Measurements from ENCODE around the gene RELA. TPM values are rescaled to one million over a fixed set of nuclear protein-coding genes. Genes with fewer than 3 reads are reported as not detected.

Gene RELA
- polyA plus RNA-seq, 1 experiment, result 46.2 TPM

DNA sequence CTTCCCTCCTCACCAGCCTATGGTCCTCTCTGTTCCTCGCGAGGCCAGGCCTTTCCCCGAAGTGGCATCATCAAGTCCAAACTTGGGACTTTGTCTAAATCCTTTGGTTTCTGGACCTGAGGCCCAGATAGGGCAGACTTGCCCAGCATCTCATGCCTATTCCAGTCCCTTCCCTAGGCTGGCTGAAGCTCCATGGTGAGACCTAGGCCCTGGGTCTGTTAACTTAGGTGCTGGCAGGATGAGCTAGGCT is 11.5 kb downstream of the RELA start:
- CTCF ChIA-PET, result interaction anchor here (1.0 kb wide), 2 partner anchors 12 to 63 kb away, joined by 4 read pairs; no protein-coding TSS in a partner anchor
- TF ChIP-seq, protein P1, sequence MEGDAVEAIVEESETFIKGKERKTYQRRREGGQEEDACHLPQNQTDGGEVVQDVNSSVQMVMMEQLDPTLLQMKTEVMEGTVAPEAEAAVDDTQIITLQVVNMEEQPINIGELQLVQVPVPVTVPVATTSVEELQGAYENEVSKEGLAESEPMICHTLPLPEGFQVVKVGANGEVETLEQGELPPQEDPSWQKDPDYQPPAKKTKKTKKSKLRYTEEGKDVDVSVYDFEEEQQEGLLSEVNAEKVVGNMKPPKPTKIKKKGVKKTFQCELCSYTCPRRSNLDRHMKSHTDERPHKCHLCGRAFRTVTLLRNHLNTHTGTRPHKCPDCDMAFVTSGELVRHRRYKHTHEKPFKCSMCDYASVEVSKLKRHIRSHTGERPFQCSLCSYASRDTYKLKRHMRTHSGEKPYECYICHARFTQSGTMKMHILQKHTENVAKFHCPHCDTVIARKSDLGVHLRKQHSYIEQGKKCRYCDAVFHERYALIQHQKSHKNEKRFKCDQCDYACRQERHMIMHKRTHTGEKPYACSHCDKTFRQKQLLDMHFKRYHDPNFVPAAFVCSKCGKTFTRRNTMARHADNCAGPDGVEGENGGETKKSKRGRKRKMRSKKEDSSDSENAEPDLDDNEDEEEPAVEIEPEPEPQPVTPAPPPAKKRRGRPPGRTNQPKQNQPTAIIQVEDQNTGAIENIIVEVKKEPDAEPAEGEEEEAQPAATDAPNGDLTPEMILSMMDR (IDR thresholded peaks at IDR 0.05; ENCODE audit: insufficient read depth, low read depth, low read length), result no peak
- no peak overlapping the region for H3K4me3 ChIP-seq (ENCODE audit: low read depth, low read length)
- POLR2A ChIA-PET, result no interaction called here
- DNase-seq (ENCODE audit: low read depth), result no peak
- H3K27me3 ChIP-seq (ENCODE audit: control insufficient read depth, insufficient read depth, low read length), result no peaks in the 10 kb centered on the region
- peaks cover 35% of the 10 kb centered on the region for H3K36me3 ChIP-seq (ENCODE audit: control insufficient read depth, insufficient read depth, low read length)

DNA sequence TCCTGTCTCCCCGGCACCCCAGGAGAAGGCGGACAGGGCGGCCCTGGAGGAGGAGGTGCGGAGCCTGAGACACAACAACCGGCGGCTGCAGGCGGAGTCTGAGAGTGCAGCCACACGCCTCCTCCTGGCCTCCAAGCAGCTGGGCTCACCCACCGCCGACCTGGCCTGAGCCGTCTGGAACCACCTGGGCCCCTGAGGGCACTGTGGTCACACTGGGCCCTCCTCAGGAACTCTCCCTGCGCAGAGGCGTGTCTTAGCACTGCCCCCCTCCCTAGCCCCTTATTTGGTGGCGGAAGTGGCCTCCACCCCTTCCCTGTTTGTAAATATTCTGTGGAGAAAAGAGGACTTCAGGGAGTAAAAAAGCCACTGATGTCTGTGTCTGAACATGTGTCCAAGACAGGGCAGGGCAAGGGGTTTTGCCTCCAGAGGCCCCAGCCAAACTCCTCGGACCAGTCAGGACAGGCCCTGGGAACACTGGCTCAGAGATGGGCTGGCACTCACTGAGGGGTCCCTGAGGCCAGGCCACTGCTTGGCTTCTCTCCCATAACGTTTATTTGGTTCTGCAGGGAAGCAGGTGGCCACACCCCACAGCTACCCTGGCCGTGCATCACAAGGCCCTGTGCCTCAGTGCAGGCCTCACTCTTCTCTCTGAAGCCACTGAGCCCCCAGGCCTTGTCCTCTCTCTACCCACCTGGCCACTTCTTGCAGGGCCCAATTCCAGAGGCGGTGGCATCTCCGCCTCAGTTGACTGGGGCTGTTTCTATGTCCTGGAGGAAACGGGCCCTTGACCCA is 12.0 kb downstream of the RELA start:
- ChIA-PET CTCF (interaction anchor here (0.8 kb wide), 1 partner anchor 13 kb away, joined by 5 read pairs; the partner anchor contains the start of gene SIPA1), POLR2A (no interaction called here)
- Histone ChIP-seq H3K36me3 (ENCODE audit: control insufficient read depth, insufficient read depth, low read length) (peaks cover 32% of the 10 kb centered on the region), H3K4me3 (ENCODE audit: low read depth, low read length) (no peak overlapping the region), H3K27me3 (ENCODE audit: control insufficient read depth, insufficient read depth, low read length) (no peaks in the 10 kb centered on the region)
- TF ChIP-seq, protein P1 (IDR thresholded peaks at IDR 0.05; ENCODE audit: insufficient read depth, low read depth, low read length), result no peak
- DNase-seq (ENCODE audit: low read depth), result no peak

DNA sequence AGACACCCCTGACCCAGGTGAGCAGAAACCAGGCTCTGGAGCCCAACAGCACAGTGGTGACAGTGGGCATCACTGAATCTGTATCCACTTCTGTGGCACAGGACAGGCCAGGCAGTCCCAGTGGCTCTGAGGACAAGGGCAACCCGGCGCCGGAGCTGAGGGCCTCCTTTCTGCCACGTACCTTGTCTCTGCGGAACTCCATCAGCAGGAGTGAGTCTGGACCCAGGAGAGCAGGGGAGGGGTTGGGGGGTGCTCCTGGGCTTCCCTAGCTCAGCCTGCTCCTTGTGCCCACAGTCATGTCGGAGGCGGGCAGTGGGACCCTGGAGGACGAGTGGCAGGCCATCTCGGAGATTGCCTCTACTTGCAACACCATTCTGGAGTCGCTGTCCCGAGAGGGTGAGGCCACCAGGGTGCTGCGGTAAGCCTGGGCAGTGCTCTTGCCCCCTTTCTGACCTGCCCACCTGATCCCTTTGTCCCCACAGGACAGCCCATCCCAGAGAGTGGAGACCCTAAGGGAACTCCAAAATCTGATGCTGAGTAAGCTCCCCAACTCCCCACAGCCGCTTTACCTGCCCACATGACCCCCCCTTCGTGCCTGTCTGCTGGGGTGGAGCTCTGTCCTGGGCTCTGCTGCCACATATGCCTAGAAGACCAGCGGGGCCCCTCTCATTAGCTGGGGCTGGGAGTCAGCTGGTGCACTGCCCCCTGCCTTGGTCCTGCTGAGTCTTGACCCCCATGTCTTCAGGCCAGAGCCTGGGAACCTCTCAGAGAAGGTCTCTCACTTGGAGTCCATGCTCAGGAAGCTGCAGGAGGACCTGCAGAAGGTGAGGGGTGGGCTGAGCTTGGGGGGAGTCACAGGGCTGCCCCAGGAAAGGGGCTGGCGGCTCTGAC is 12.8 kb downstream of the RELA start:
- no peaks in the 10 kb centered on the region for H3K27me3 ChIP-seq (ENCODE audit: control insufficient read depth, insufficient read depth, low read length)
- ChIA-PET CTCF (interaction anchor here (0.8 to 0.9 kb wide), 2 partner anchors 12 to 130 kb away, joined by 3 to 5 read pairs; partner anchors contain the start of gene SIPA1), POLR2A (interaction anchor here (0.6 kb wide), 1 partner anchor 469 kb away, joined by 10 read pairs; no protein-coding TSS in a partner anchor)
- peaks cover 25% of the 10 kb centered on the region for H3K36me3 ChIP-seq (ENCODE audit: control insufficient read depth, insufficient read depth, low read length)
- TF ChIP-seq, protein P1 (IDR thresholded peaks at IDR 0.05; ENCODE audit: insufficient read depth, low read depth, low read length), result no peak
- no peak overlapping the region for H3K4me3 ChIP-seq (ENCODE audit: low read depth, low read length)
- no peak for DNase-seq (ENCODE audit: low read depth)

DNA sequence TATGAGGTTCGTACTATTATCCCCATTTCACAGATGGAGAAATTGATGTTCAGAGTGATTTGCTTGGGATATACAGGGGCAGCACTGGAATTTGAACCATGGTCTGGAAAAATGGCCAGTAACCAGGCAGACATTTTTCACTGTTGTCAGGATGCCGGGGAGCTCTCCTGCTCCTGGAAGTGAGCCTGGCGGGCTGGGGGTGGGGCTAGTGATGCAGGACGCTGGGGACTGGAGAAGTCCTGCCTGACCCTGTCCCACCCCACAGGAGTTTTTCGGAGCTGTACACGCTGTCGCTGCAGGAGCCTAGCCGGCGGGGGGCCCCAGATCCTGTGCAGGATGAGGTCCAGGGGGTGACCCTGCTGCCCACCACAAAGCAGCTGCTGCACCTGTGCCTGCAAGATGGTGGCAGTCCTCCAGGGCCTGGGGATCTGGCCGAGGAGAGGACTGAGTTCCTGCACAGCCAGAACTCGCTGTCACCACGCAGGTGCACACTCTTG is 13.7 kb downstream of the RELA start:
- no peak for DNase-seq (ENCODE audit: low read depth)
- TF ChIP-seq, protein P1 (IDR thresholded peaks at IDR 0.05; ENCODE audit: insufficient read depth, low read depth, low read length), result no peak
- Histone ChIP-seq H3K27me3 (ENCODE audit: control insufficient read depth, insufficient read depth, low read length) (no peaks in the 10 kb centered on the region), H3K36me3 (ENCODE audit: control insufficient read depth, insufficient read depth, low read length) (peaks cover 20% of the 10 kb centered on the region), H3K4me3 (ENCODE audit: low read depth, low read length) (no peak overlapping the region)
- CTCF ChIA-PET, result interaction anchor here (0.9 kb wide), 1 partner anchor 131 kb away, joined by 3 read pairs; no protein-coding TSS in a partner anchor
- POLR2A ChIA-PET, result no interaction called here

All from BJ (cell line).